K562 (cell line): ENCODE data around the gene CSNK1A1. TPM values are rescaled to one million over a fixed set of nuclear protein-coding genes. Genes with fewer than 3 reads are reported as not detected.

Experiments
- BDP1 ChIP-seq: IDR thresholded peaks from 3 replicates; pipeline ENCODE4 v1.6.1; 2011; ENCODE audit not compliant: insufficient read length, insufficient read depth
- CREB1 ChIP-seq, 2 experiments: sonication (generic) in 1 of 2; formaldehyde crosslinking in 1 of 2; IDR thresholded peaks; 2 replicates each; pipeline versions ENCODE4 v1.6.1 to v1.8.0; 2012 to 2022; ENCODE audit warnings: inconsistent platforms in 1 of 2, mild to moderate bottlenecking in 1 of 2, missing genetic modification reagents in 1 of 2, moderate library complexity in 1 of 2
- EGR1 ChIP-seq: fragments of 450-650 bp; conservative IDR thresholded peaks from 2 replicates; pipeline ENCODE4 v1.6.1; 2017; ENCODE audit warnings: mild to moderate bottlenecking
- HMGN3 ChIP-seq: IDR thresholded peaks from 2 replicates; pipeline ENCODE4 v1.6.1; 2011; ENCODE audit warnings: borderline replicate concordance, low read depth, mild to moderate bottlenecking, mixed read lengths, low read length; ENCODE audit not compliant: insufficient read length; ENCODE audit errors: extremely low read depth
- KDM5B ChIP-seq: fragments of 200-600 bp; sonication (generic); IDR thresholded peaks from 2 replicates; pipeline ENCODE4 v1.6.1; 2012; ENCODE audit warnings: low read depth, mild to moderate bottlenecking, moderate library complexity, low read length, control low read depth, inconsistent platforms; ENCODE audit not compliant: insufficient replicate concordance
- MAFG ChIP-seq: fragments of 450-650 bp; conservative IDR thresholded peaks from 2 replicates; pipeline ENCODE4 v1.6.1; 2016; ENCODE audit warnings: missing genetic modification characterization, missing compliant biosample characterization
- MEF2D ChIP-seq: conservative IDR thresholded peaks from 2 replicates; pipeline ENCODE4 v1.6.1; 2016; ENCODE audit warnings: low read depth, missing genetic modification characterization, missing compliant biosample characterization
- MTA3 ChIP-seq: fragments of 450-650 bp; formaldehyde crosslinking; IDR thresholded peaks from 2 replicates; pipeline ENCODE4 v1.6.1; 2017; ENCODE audit warnings: mild to moderate bottlenecking, borderline replicate concordance
- NFRKB ChIP-seq: fragments of 450-650 bp; IDR thresholded peaks from 2 replicates; pipeline ENCODE4 v1.6.1; 2016; ENCODE audit warnings: low read depth
- NR2F6 ChIP-seq: fragments of 450-650 bp; formaldehyde crosslinking; IDR thresholded peaks from 2 replicates; pipeline ENCODE4 v1.4.0; 2020; ENCODE audit warnings: mild to moderate bottlenecking
- POLR2AphosphoS5 ChIP-seq: IDR thresholded peaks from 2 replicates; pipeline ENCODE4 v1.6.1; 2011; ENCODE audit warnings: mild to moderate bottlenecking, low read depth, low read length, moderate library complexity; ENCODE audit not compliant: control insufficient read depth, insufficient read depth
- PYGO2 ChIP-seq: fragments of 450-650 bp; IDR thresholded peaks from 2 replicates; pipeline ENCODE4 v1.6.1; 2016; ENCODE audit warnings: mild to moderate bottlenecking, missing genetic modification characterization, moderate library complexity, missing compliant biosample characterization
- RBM22 ChIP-seq: fragments of 200-400 bp; formaldehyde crosslinking; IDR thresholded peaks from 2 replicates; pipeline ENCODE4 v1.6.1; 2018; ENCODE audit warnings: low read length, low read depth; ENCODE audit not compliant: poor library complexity, severe bottlenecking
- TBP ChIP-seq: optimal IDR thresholded peaks from 2 replicates; pipeline ENCODE3; 2011; ENCODE audit warnings: low read depth, low read length, improper control_type of control experiment
- TOE1 ChIP-seq, 2 experiments: fragments of 450-650 bp in 1 of 2; sonication (generic) in 1 of 2; formaldehyde crosslinking in 1 of 2; IDR thresholded peaks; 2 replicates each; pipeline versions ENCODE4 v1.7.1 to v1.8.0; 2016 to 2022; ENCODE audit warnings: borderline replicate concordance in 2 of 2, mild to moderate bottlenecking in 2 of 2, antibody characterized with exemption in 1 of 2, inconsistent platforms in 1 of 2, low read depth in 1 of 2, missing genetic modification reagents in 1 of 2, moderate library complexity in 1 of 2
- ZNF282 ChIP-seq: sonication (generic); formaldehyde crosslinking; IDR thresholded peaks from 2 replicates; pipeline ENCODE4 v1.8.1; 2023; ENCODE audit warnings: missing genetic modification reagents
- polyA plus RNA-seq, 8 experiments: library from polyadenylated mRNA; depleted of rRNA in 4 of 8; stranded (reverse) in 5 of 8; unstranded in 3 of 8; fragments of >200 nt; fragmentation: Nextera tagmentation in 2 of 8; fragmentation: Illumina TruSeq in 1 of 8; extraction: Ambion mirVana in 2 of 8; extraction: Trizol in 1 of 8; gene quantifications; 2 replicates each; pipeline versions ENCODE4 v1.2.1 to v1.2.3, GENCODE V29; 2011 to 2014; ENCODE audit warnings: inconsistent platforms in 1 of 8, missing spikeins in 1 of 8
- total RNA-seq, 7 experiments: library from RNA; depleted of rRNA in 6 of 7; stranded (reverse); fragments of >200 nt in 6 of 7; fragmentation: Illumina TruSeq in 2 of 7; extraction: Trizol in 2 of 7; gene quantifications; 2 replicates each; pipeline versions ENCODE4 v1.2.1 to v1.2.3, GENCODE V29; 2011 to 2021; ENCODE audit warnings: low replicate concordance in 1 of 7
- TF ChIP-seq, protein P1 (sequence below): IDR thresholded peaks from 2 replicates; pipeline ENCODE4 v1.6.1; 2012; ENCODE audit warnings: low read depth, low read length, improper control_type of control experiment, borderline replicate concordance
- TF ChIP-seq, protein P2 (sequence below): fragments of 200-800 bp; sonication (Bioruptor generic); IDR thresholded peaks from 2 replicates; pipeline ENCODE4 v1.6.1; 2016; ENCODE audit warnings: missing genetic modification characterization, missing compliant biosample characterization
- TF ChIP-seq, protein P3 (sequence below): fragments of 450-650 bp; IDR thresholded peaks from 2 replicates; pipeline ENCODE4 v1.6.1; 2016

The CSNK1A1 gene
- total and polyA plus RNA-seq, 9 of the 15 experiments (the other 6 are each of a cell fraction or from before 2014, with no cell fraction given): 49.1 to 196 (median 154) TPM

DNA sequence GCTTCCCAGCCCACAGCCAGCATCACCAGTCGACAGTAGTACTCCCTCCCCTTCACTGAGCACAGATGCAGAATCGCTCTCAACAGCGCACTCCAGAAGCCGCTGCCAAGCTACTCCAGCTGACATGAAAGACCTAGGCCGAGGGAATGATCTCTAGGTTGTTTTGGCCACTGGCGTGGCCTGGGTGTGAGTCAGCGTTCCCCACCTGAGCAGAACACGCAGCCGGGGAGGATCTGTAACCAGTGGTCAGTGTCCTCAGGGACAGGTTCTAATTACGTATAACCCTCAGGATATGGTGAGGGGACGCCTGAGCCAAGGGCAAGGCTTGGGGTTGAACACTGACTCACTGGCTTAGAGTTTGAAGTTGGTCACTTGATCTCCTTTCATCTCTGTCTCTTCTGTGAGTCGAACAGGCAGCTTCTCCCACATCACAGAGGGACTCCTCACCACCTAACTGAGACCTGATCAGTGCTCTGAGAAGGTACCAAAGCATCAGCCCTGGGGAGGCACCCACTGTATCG is 95.3 kb downstream of the CSNK1A1 start (continued):
- TF ChIP-seq CREB1 (IDR thresholded peaks at IDR 0.05) (peak; percentile 41; the same call in 1 of the 2 replicates), CREB1 (CRISPR knock-in tag; IDR thresholded peaks at IDR 0.05) (peak; percentile 47; the same call in 1 of the 2 replicates), BDP1 (no peak), POLR2AphosphoS5 (0 out of 2 replicates have a peak, but pooled peaks have one; percentile 14), TBP (peak; percentile 13), EGR1 (no peak), ZNF282 (CRISPR knock-in tag) (no peak), HMGN3 (no peak), KDM5B (peak; percentile 58), NFRKB (no peak), PYGO2 (peak; percentile 63; the same call in 1 of the 2 replicates), NR2F6 (CRISPR knock-in tag) (0 out of 2 replicates have a peak, but pooled peaks have one; percentile 34), TOE1 (IDR thresholded peaks at IDR 0.05; ENCODE audit: borderline replicate concordance) (no peak), TOE1 (CRISPR knock-in tag; IDR thresholded peaks at IDR 0.05; ENCODE audit: borderline replicate concordance, low read depth) (no peak), MEF2D (tag) (peak; percentile 64; the same call in 1 of the 2 replicates), MAFG (tag) (peak; percentile 74; the same call in 1 of the 2 replicates), RBM22 (no peak), MTA3 (peak; percentile 81; the same call in 1 of the 2 replicates)
- TF ChIP-seq, protein P1, sequence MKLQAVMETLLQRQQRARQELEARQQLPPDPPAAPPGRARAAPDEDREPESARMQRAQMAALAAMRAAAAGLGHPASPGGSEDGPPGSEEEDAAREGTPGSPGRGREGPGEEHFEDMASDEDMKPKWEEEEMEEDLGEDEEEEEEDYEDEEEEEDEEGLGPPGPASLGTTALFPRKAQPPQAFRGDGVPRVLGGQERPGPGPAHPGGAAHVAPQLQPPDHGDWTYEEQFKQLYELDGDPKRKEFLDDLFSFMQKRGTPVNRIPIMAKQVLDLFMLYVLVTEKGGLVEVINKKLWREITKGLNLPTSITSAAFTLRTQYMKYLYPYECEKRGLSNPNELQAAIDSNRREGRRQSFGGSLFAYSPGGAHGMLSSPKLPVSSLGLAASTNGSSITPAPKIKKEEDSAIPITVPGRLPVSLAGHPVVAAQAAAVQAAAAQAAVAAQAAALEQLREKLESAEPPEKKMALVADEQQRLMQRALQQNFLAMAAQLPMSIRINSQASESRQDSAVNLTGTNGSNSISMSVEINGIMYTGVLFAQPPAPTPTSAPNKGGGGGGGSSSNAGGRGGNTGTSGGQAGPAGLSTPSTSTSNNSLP: no peak
- TF ChIP-seq, protein P2, sequence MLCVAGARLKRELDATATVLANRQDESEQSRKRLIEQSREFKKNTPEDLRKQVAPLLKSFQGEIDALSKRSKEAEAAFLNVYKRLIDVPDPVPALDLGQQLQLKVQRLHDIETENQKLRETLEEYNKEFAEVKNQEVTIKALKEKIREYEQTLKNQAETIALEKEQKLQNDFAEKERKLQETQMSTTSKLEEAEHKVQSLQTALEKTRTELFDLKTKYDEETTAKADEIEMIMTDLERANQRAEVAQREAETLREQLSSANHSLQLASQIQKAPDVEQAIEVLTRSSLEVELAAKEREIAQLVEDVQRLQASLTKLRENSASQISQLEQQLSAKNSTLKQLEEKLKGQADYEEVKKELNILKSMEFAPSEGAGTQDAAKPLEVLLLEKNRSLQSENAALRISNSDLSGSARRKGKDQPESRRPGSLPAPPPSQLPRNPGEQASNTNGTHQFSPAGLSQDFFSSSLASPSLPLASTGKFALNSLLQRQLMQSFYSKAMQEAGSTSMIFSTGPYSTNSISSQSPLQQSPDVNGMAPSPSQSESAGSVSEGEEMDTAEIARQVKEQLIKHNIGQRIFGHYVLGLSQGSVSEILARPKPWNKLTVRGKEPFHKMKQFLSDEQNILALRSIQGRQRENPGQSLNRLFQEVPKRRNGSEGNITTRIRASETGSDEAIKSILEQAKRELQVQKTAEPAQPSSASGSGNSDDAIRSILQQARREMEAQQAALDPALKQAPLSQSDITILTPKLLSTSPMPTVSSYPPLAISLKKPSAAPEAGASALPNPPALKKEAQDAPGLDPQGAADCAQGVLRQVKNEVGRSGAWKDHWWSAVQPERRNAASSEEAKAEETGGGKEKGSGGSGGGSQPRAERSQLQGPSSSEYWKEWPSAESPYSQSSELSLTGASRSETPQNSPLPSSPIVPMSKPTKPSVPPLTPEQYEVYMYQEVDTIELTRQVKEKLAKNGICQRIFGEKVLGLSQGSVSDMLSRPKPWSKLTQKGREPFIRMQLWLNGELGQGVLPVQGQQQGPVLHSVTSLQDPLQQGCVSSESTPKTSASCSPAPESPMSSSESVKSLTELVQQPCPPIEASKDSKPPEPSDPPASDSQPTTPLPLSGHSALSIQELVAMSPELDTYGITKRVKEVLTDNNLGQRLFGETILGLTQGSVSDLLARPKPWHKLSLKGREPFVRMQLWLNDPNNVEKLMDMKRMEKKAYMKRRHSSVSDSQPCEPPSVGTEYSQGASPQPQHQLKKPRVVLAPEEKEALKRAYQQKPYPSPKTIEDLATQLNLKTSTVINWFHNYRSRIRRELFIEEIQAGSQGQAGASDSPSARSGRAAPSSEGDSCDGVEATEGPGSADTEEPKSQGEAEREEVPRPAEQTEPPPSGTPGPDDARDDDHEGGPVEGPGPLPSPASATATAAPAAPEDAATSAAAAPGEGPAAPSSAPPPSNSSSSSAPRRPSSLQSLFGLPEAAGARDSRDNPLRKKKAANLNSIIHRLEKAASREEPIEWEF (CRISPR knock-in tag): no peak
- TF ChIP-seq, protein P3, sequence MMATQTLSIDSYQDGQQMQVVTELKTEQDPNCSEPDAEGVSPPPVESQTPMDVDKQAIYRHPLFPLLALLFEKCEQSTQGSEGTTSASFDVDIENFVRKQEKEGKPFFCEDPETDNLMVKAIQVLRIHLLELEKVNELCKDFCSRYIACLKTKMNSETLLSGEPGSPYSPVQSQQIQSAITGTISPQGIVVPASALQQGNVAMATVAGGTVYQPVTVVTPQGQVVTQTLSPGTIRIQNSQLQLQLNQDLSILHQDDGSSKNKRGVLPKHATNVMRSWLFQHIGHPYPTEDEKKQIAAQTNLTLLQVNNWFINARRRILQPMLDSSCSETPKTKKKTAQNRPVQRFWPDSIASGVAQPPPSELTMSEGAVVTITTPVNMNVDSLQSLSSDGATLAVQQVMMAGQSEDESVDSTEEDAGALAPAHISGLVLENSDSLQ: peak; percentile 23; the same call in 1 of the 2 replicates
